ENCODE results near the gene WNT4.

WNT4 gene

GRCh38 chr1:22090867-22091266 is 52.0 kb downstream of the WNT4 start:
- H3K4me3 ChIP-seq (ENCODE audit: low read depth, low read length): no peak overlapping the region
- no peak for DNase-seq (ENCODE audit: low read depth)
- TF ChIP-seq CTCF (IDR thresholded peaks at IDR 0.05; ENCODE audit: low read depth, low read length, missing control alignments): no peak

- no peak for DNase-seq (ENCODE audit: low read depth)
- no peak for TF ChIP-seq CTCF (IDR thresholded peaks at IDR 0.05; ENCODE audit: low read depth, low read length, missing control alignments)
- H3K4me3 ChIP-seq (ENCODE audit: low read depth, low read length): no peak overlapping the region
These were observed 53.1 kb downstream of the WNT4 start for GRCh38 chr1:22089787-22090186.

- DNase-seq (ENCODE audit: low read depth): no peak
- no peak overlapping the region for H3K4me3 ChIP-seq (ENCODE audit: low read depth, low read length)
- TF ChIP-seq CTCF (IDR thresholded peaks at IDR 0.05; ENCODE audit: low read depth, low read length, missing control alignments): no peak
These were observed 53.7 kb downstream of the WNT4 start for GRCh38 chr1:22089134-22089571.

GRCh38 chr1:22088331-22088730 is 54.6 kb downstream of the WNT4 start:
- no peak for TF ChIP-seq CTCF (IDR thresholded peaks at IDR 0.05; ENCODE audit: low read depth, low read length, missing control alignments)
- no peak for DNase-seq (ENCODE audit: low read depth)
- H3K4me3 ChIP-seq (ENCODE audit: low read depth, low read length): no peak overlapping the region

GRCh38 chr1:22080191-22080590 is 62.7 kb downstream of the WNT4 start:
- H3K4me3 ChIP-seq (ENCODE audit: low read depth, low read length): no peak overlapping the region
- no peak for TF ChIP-seq CTCF (IDR thresholded peaks at IDR 0.05; ENCODE audit: low read depth, low read length, missing control alignments)
- DNase-seq (ENCODE audit: low read depth): no peak

GRCh38 chr1:22078133-22078532 is 64.8 kb downstream of the WNT4 start:
- no peak overlapping the region for H3K4me3 ChIP-seq (ENCODE audit: low read depth, low read length)
- no peak for DNase-seq (ENCODE audit: low read depth)
- TF ChIP-seq CTCF (IDR thresholded peaks at IDR 0.05; ENCODE audit: low read depth, low read length, missing control alignments): no peak

GRCh38 chr1:22077728-22078127 is 65.2 kb downstream of the WNT4 start:
- no peak for TF ChIP-seq CTCF (IDR thresholded peaks at IDR 0.05; ENCODE audit: low read depth, low read length, missing control alignments)
- H3K4me3 ChIP-seq (ENCODE audit: low read depth, low read length): no peak overlapping the region
- DNase-seq (ENCODE audit: low read depth): no peak
